ENCODE results near the gene PCDHGA7. TPM values are rescaled to one million over a fixed set of nuclear protein-coding genes. Genes with fewer than 3 reads are reported as not detected.
"Not testable (repeated sequence)": the region's sequence is repeated elsewhere in the genome, so short reads cannot be mapped to it uniquely, and the experiment has no call there.

The PCDHGA7 gene
- total RNA-seq, 2 donors from 2014 or later: 0.59 to 1.0 TPM

- no peak for TF ChIP-seq CTCF (IDR thresholded peaks at IDR 0.05)
- no peak overlapping the region for H3K4me3 ChIP-seq
- intact Hi-C loops (cut with DNase I): no loop called here
- DNase-seq: no peak
- no peaks in the 10 kb centered on the region for H3K9me3 ChIP-seq
- H3K36me3 ChIP-seq: no peaks in the 10 kb centered on the region
- no peaks in the 10 kb centered on the region for H3K27me3 ChIP-seq
- H3K9ac ChIP-seq (ENCODE audit: low read depth in 2 of 2, low read length in 2 of 2): no peak overlapping the region
- no peak overlapping the region for H3K27ac ChIP-seq
- H3K4me1 ChIP-seq: no peaks in the 10 kb centered on the region
Measured at GRCh38 chr5:141393267-141393666, 10.7 kb downstream of the PCDHGA7 start.

- H3K36me3 ChIP-seq; intact Hi-C loops (cut with DNase I); H3K9ac ChIP-seq (ENCODE audit: low read depth in 2 of 2, low read length in 2 of 2); DNase-seq; H3K4me1 ChIP-seq; H3K27me3 ChIP-seq; H3K27ac ChIP-seq; H3K4me3 ChIP-seq; H3K9me3 ChIP-seq: not testable (repeated sequence)
Measured at GRCh38 chr5:141394401-141395187, 12.1 kb downstream of the PCDHGA7 start.

- H3K9ac ChIP-seq (ENCODE audit: low read depth in 2 of 2, low read length in 2 of 2); intact Hi-C loops (cut with DNase I); H3K27ac ChIP-seq; H3K4me1 ChIP-seq; H3K36me3 ChIP-seq; H3K4me3 ChIP-seq; H3K9me3 ChIP-seq; H3K27me3 ChIP-seq: not testable (repeated sequence)
- peak; percentile 52 for TF ChIP-seq CTCF (IDR thresholded peaks at IDR 0.05)
- peak; percentile 40 for DNase-seq
Measured at GRCh38 chr5:141397756-141398551, 15.4 kb downstream of the PCDHGA7 start, which contains the start of gene PCDHGB5. TSS of gene PCDHGB5 (plus strand) at chr5:141397947. CDS start at chr5:141398128, 181 bp downstream.

- H3K9me3 ChIP-seq: no peaks in the 10 kb centered on the region
- no peaks in the 10 kb centered on the region for H3K36me3 ChIP-seq
- H3K27me3 ChIP-seq: no peaks in the 10 kb centered on the region
- no peak overlapping the region for H3K27ac ChIP-seq
- no peak overlapping the region for H3K4me3 ChIP-seq
- H3K9ac ChIP-seq (ENCODE audit: low read depth in 2 of 2, low read length in 2 of 2): no peak overlapping the region
- no peak for TF ChIP-seq CTCF (IDR thresholded peaks at IDR 0.05)
- DNase-seq: no peak
- H3K4me1 ChIP-seq: no peaks in the 10 kb centered on the region
- intact Hi-C loops (cut with DNase I): no loop called here
Measured at GRCh38 chr5:141398608-141399007, 16.1 kb downstream of the PCDHGA7 start.

GRCh38 chr5:141399555-141400258 lies 17.2 kb downstream of the PCDHGA7 start:
- H3K4me3 ChIP-seq: no peak overlapping the region
- H3K27ac ChIP-seq: no peak overlapping the region
- no peak for TF ChIP-seq CTCF (IDR thresholded peaks at IDR 0.05)
- intact Hi-C loops (cut with DNase I): no loop called here
- DNase-seq: no peak
- H3K27me3 ChIP-seq: no peaks in the 10 kb centered on the region
- no peaks in the 10 kb centered on the region for H3K4me1 ChIP-seq
- H3K9ac ChIP-seq (ENCODE audit: low read depth in 2 of 2, low read length in 2 of 2): no peak overlapping the region
- no peaks in the 10 kb centered on the region for H3K9me3 ChIP-seq
- no peaks in the 10 kb centered on the region for H3K36me3 ChIP-seq

Measured in colonic mucosa (tissue), 4 donors.